Activated CD8-positive, alpha-beta memory T cell treated with anti-CD3 and anti-CD28 coated beads, Interleukin-2, amount 50 U/mL, for 1 hour (primary cell): ENCODE measurements around the gene TMED4.
"Not testable (repeated sequence)": the region's sequence is repeated elsewhere in the genome, so short reads cannot be mapped to it uniquely, and the experiment has no call there.

Experiments used
- DNase-seq: peaks from one replicate; pipeline ENCODE4 v3.0.0-alpha.2; 2020; ENCODE audit errors: extremely low read depth

TMED4 gene

GRCh38 chr7:44568771-44569560 is 13.1 kb downstream of the TMED4 start:
- no peak for DNase-seq

GRCh38 chr7:44567884-44568283 is 14.1 kb downstream of the TMED4 start:
- no peak for DNase-seq

GRCh38 chr7:44566680-44567079 is 15.4 kb downstream of the TMED4 start:
- no peak for DNase-seq

GRCh38 chr7:44565795-44566559 is 16.1 kb downstream of the TMED4 start:
- DNase-seq: no peak

- DNase-seq: no peak
Measured at GRCh38 chr7:44565097-44565794, 16.8 kb downstream of the TMED4 start.

GRCh38 chr7:44564606-44565005 is 17.4 kb downstream of the TMED4 start:
- no peak for DNase-seq

- no peak for DNase-seq
Measured at GRCh38 chr7:44563171-44563679, 18.8 kb downstream of the TMED4 start.

- not testable (repeated sequence) for DNase-seq
Measured at GRCh38 chr7:44562622-44562962, 19.4 kb downstream of the TMED4 start.

- no peak for DNase-seq
Measured at GRCh38 chr7:44561962-44562621, 19.9 kb downstream of the TMED4 start.

- DNase-seq: no peak
Measured at GRCh38 chr7:44561481-44561880, 20.6 kb downstream of the TMED4 start.

GRCh38 chr7:44559485-44559884 is 22.5 kb downstream of the TMED4 start:
- no peak for DNase-seq

GRCh38 chr7:44557485-44557884 is 24.5 kb downstream of the TMED4 start:
- no peak for DNase-seq

- DNase-seq: no peak
Measured at GRCh38 chr7:44555350-44555749, 26.7 kb downstream of the TMED4 start.

- DNase-seq: not testable (repeated sequence)
Measured at GRCh38 chr7:44552473-44553005, 29.5 kb downstream of the TMED4 start.

- DNase-seq: no peak
Measured at GRCh38 chr7:44549457-44549856, 32.6 kb downstream of the TMED4 start.

- no peak for DNase-seq
Measured at GRCh38 chr7:44548893-44549292, 33.1 kb downstream of the TMED4 start.

- DNase-seq: no peak
Measured at GRCh38 chr7:44547536-44548231, 34.3 kb downstream of the TMED4 start.

- no peak for DNase-seq
Measured at GRCh38 chr7:44541876-44542610, 40.0 kb downstream of the TMED4 start.

GRCh38 chr7:44541028-44541869 is 40.8 kb downstream of the TMED4 start, which contains the start of gene NPC1L1:
NPC1L1 (minus strand) TSS chr7:44541330; CDS start chr7:44541259, 71 bp downstream.
- no peak for DNase-seq
